K562 (cell line): ENCODE data around the gene TREH. TPM values are rescaled to one million over a fixed set of nuclear protein-coding genes. Genes with fewer than 3 reads are reported as not detected.

Experiments
- ATAC-seq: fragments of 200-7000 bp; cut with Tn5 transposase; 3 replicates; pipeline ENCODE4 v1.9.1; 2020; ENCODE audit warnings: moderate library complexity
- BruUV-seq: library from RNA; stranded (reverse); fragments of 400-500 nt; replicated peaks from 2 replicates; lab custom pipeline; 2021; lab: Mats Ljungman, UMichigan
- CTCF ChIA-PET: fragments of 300-600 bp; formaldehyde crosslinking; extraction: SDS; loops from one replicate; lab custom pipeline; 2021; ENCODE audit warnings: low intra/inter-chr PET ratio; lab: Yijun Ruan, JAX
- POLR2A ChIA-PET: fragments of 300-600, 350-650 bp; sonication (Branson Sonifier 250); formaldehyde crosslinking; extraction: SDS; loops from one replicate; lab custom pipeline; 2021; ENCODE audit warnings: antibody characterized with exemption, inconsistent platforms; lab: Yijun Ruan, JAX
- DNase-seq, 4 experiments: peaks; one replicate each; pipeline versions ENCODE4 v3.0.0 to v3.0.0-alpha.2; 2011 to 2018; ENCODE audit warnings: low spot score in 3 of 4, mixed read lengths in 3 of 4; ENCODE audit errors: extremely low read depth in 1 of 4
- FAIRE-seq: peaks from 2 replicates; lab custom pipeline; 2011; peaks lifted over from hg19 to GRCh38; lab: Jason Lieb, UNC
- H2AFZ ChIP-seq: 2 replicates; pipeline ENCODE4 v1.6.0; 2011; ENCODE audit warnings: low read depth, low read length, control low read depth, inconsistent platforms
- H3K27ac ChIP-seq: fragments of 200-600 bp; 3 replicates; pipeline ENCODE4 v1.8.0; 2011; ENCODE audit warnings: low read depth, mild to moderate bottlenecking, control low read depth, inconsistent platforms, low read length, moderate library complexity, mixed read lengths; ENCODE audit errors: extremely low read depth
- H3K27me3 ChIP-seq, 2 experiments: fragments of 300-600 bp in 1 of 2; 2 replicates in 1 of 2; 3 replicates in 1 of 2; pipeline versions ENCODE4 v1.6.0 to v1.8.0; 2011; ENCODE audit warnings: inconsistent platforms in 2 of 2, low read length in 2 of 2, mild to moderate bottlenecking in 1 of 2, mixed read lengths in 1 of 2, moderate library complexity in 1 of 2; ENCODE audit not compliant: control insufficient read depth in 2 of 2, insufficient read depth in 2 of 2
- H3K36me3 ChIP-seq: fragments of 300-600 bp; 3 replicates; pipeline ENCODE4 v1.8.0; 2011; ENCODE audit warnings: mild to moderate bottlenecking, low read length, inconsistent platforms; ENCODE audit not compliant: control insufficient read depth, insufficient read depth
- H3K4me1 ChIP-seq, 2 experiments: fragments of 200-600 bp in 1 of 2; replicated peaks in 1 of 2; 2 replicates in 1 of 2; 3 replicates in 1 of 2; pipeline versions ENCODE4 v1.5.1 to v1.8.0; 2011; ENCODE audit warnings: inconsistent platforms in 2 of 2, low read length in 2 of 2, mild to moderate bottlenecking in 1 of 2, mixed read lengths in 1 of 2, moderate library complexity in 1 of 2; ENCODE audit not compliant: control insufficient read depth in 2 of 2, insufficient read depth in 2 of 2
- H3K4me2 ChIP-seq: 2 replicates; pipeline ENCODE4 v1.6.1; 2011; ENCODE audit warnings: low read length, control low read depth, inconsistent platforms, mixed read lengths; ENCODE audit not compliant: insufficient read depth
- H3K4me3 ChIP-seq: fragments of 200-600 bp; sonication (generic), shearing (Covaris generic); 2 replicates; pipeline ENCODE4 v1.5.1; 2016; ENCODE audit warnings: control low read depth, inconsistent platforms
- H3K79me2 ChIP-seq: fragments of 200-600 bp; 3 replicates; pipeline ENCODE4 v1.8.0; 2011; ENCODE audit warnings: low read length, inconsistent platforms; ENCODE audit not compliant: control insufficient read depth, insufficient read depth
- H3K9ac ChIP-seq, 2 experiments: 2 replicates each; pipeline versions ENCODE4 v1.6.0 to v1.6.1; 2011; ENCODE audit warnings: low read depth in 2 of 2, low read length in 2 of 2, control low read depth in 1 of 2, inconsistent platforms in 1 of 2, mild to moderate bottlenecking in 1 of 2, mixed read lengths in 1 of 2; ENCODE audit not compliant: insufficient read depth in 1 of 2
- H3K9me1 ChIP-seq: one replicate; pipeline ENCODE4 v1.6.0; 2011; ENCODE audit warnings: inconsistent platforms, mild to moderate bottlenecking, low read length, moderate library complexity; ENCODE audit not compliant: control insufficient read depth, insufficient read depth
- H3K9me3 ChIP-seq: replicated peaks from 2 replicates; pipeline ENCODE4 v1.5.1; 2011; ENCODE audit warnings: low read depth, low read length, inconsistent platforms; ENCODE audit not compliant: control insufficient read depth, insufficient read depth
- H4K20me1 ChIP-seq: replicated peaks from 2 replicates; pipeline ENCODE4 v1.6.1; 2011; ENCODE audit warnings: low read length, inconsistent platforms, mixed read lengths; ENCODE audit not compliant: control insufficient read depth, insufficient read depth
- PHTF2 ChIP-seq: fragments of 250-450 bp; sonication (Bioruptor Pico); IDR thresholded peaks from 2 replicates; pipeline ENCODE4 v1.5.0; 2021; ENCODE audit warnings: mild to moderate bottlenecking
- ZBTB1 ChIP-seq: sonication (generic); formaldehyde crosslinking; IDR thresholded peaks from 2 replicates; pipeline ENCODE4 v1.8.1; 2023; ENCODE audit warnings: missing genetic modification reagents, low read depth, mild to moderate bottlenecking, borderline replicate concordance
- ZNF318 ChIP-seq, 2 experiments: fragments of 450-650 bp; IDR thresholded peaks; 2 replicates each; pipeline ENCODE4 v1.6.1; 2016; ENCODE audit warnings: mild to moderate bottlenecking in 2 of 2, borderline replicate concordance in 1 of 2, low read depth in 1 of 2, moderate library complexity in 1 of 2
- WGBS: fragments of 100-300 bp; shearing (Covaris generic); methylation state at CpG from one replicate; pipeline ENCODE4 v1.1.6; 2016; ENCODE audit warnings: low coverage, mixed read lengths; ENCODE audit not compliant: insufficient coverage; ENCODE audit errors: missing lambda C conversion rate; 5-methylcytosine and 5-hydroxymethylcytosine counted together
- in situ Hi-C: fragments of 300-500 bp; cut with MboI; formaldehyde crosslinking; loops from 4 replicates; pipeline ENCODE4 v1.15.0; 2018; ENCODE audit warnings: inconsistent platforms, mixed read lengths
- intact Hi-C: fragments of 100-400 bp; cut with micrococcal nuclease; formaldehyde crosslinking; loops from 2 replicates; pipeline ENCODE4 v1.14.2; 2022
- polyA plus RNA-seq, 8 experiments: library from polyadenylated mRNA; depleted of rRNA in 4 of 8; stranded (reverse) in 5 of 8; unstranded in 3 of 8; fragments of >200 nt; fragmentation: Nextera tagmentation in 2 of 8; fragmentation: Illumina TruSeq in 1 of 8; extraction: Ambion mirVana in 2 of 8; extraction: Trizol in 1 of 8; gene quantifications; 2 replicates each; pipeline versions ENCODE4 v1.2.1 to v1.2.3, GENCODE V29; 2011 to 2014; ENCODE audit warnings: inconsistent platforms in 1 of 8, missing spikeins in 1 of 8
- total RNA-seq, 7 experiments: library from RNA; depleted of rRNA in 6 of 7; stranded (reverse); fragments of >200 nt in 6 of 7; fragmentation: Illumina TruSeq in 2 of 7; extraction: Trizol in 2 of 7; gene quantifications; 2 replicates each; pipeline versions ENCODE4 v1.2.1 to v1.2.3, GENCODE V29; 2011 to 2021; ENCODE audit warnings: low replicate concordance in 1 of 7

Gene TREH
- total and polyA plus RNA-seq, 9 of the 15 experiments (the other 6 are each of a cell fraction or from before 2014, with no cell fraction given) = 0.09 to 0.20 (median 0.11) TPM; not detected in 6

GRCh38 chr11:118644496-118644895, 35.0 kb downstream of the TREH start:
- no peaks in the 10 kb centered on the region for H3K9me3 ChIP-seq
- peaks cover 6% of the 10 kb centered on the region for H3K9me1 ChIP-seq
- WGBS = 82% methylated on average over 10 of the region's 10 CpGs
- in situ Hi-C loops (no loop called here), intact Hi-C loops (no loop called here)
- ChIA-PET POLR2A (no interaction called here), CTCF (no interaction called here)
- TF ChIP-seq PHTF2 (CRISPR knock-in tag) (no peak), ZBTB1 (CRISPR knock-in tag) (no peak), ZNF318 (IDR thresholded peaks at IDR 0.05; ENCODE audit: borderline replicate concordance in 1 of 2, low read depth in 1 of 2) (no peak)
- ATAC-seq (no peak), DNase-seq (no peak), FAIRE-seq (no peak)
- H3K27me3 ChIP-seq = no peaks in the 10 kb centered on the region
- H3K4me2 ChIP-seq = no peak overlapping the region
- no TSS peak for BruUV-seq
- no peak overlapping the region for H3K27ac ChIP-seq
- H3K9ac ChIP-seq = peak overlapping the region in 1 of 2 experiments; percentile 52; a peak in 2 of 4 replicates
- H4K20me1 ChIP-seq = no peaks in the 10 kb centered on the region
- H3K4me1 ChIP-seq = peaks cover 13 to 38% of the 10 kb centered on the region in 2 experiments; a peak in 4 of 5 replicates
- no peaks in the 10 kb centered on the region for H3K79me2 ChIP-seq
- peaks cover 54% of the 10 kb centered on the region for H3K36me3 ChIP-seq
- H2AFZ ChIP-seq = no peak overlapping the region
- no peak overlapping the region for H3K4me3 ChIP-seq
